Cardiac fibroblast (primary cell): Measurements from ENCODE around the gene CNTNAP3B.
"Not testable (repeated sequence)": the region's sequence is repeated elsewhere in the genome, so short reads cannot be mapped to it uniquely, and the experiment has no call there.

Experiments used
- DNase-seq, 2 donors: peaks; one replicate each; pipeline versions ENCODE4 v3.0.0 to v3.0.0-alpha.2; 2010; ENCODE audit warnings: low read depth in 2 of 2
- H3K4me3 ChIP-seq, 2 donors: replicated peaks in 1 of 2; 1 replicate in 1 of 2; 2 replicates in 1 of 2; pipeline ENCODE4 v1.5.1; 2011; ENCODE audit warnings: low read depth in 2 of 2, low read length in 2 of 2, mild to moderate bottlenecking in 2 of 2, moderate library complexity in 1 of 2
- CTCF ChIP-seq: IDR thresholded peaks from one replicate; pipeline ENCODE4 v1.5.1; 2011; ENCODE audit warnings: low read depth, mild to moderate bottlenecking, low read length, inconsistent platforms

Gene CNTNAP3B

GRCh38 chr9:42018220-42018922 is 110.9 kb downstream of the CNTNAP3B start:
- not testable (repeated sequence) for H3K4me3 ChIP-seq
- peak; percentile 7 to 55 for DNase-seq

- not testable (repeated sequence) for H3K4me3 ChIP-seq, DNase-seq
These were observed 114.9 kb downstream of the CNTNAP3B start for GRCh38 chr9:42014317-42014716.

GRCh38 chr9:41991607-41992006 is 137.6 kb downstream of the CNTNAP3B start:
- H3K4me3 ChIP-seq, DNase-seq: not testable (repeated sequence)

GRCh38 chr9:41980271-41980670 is 149.0 kb downstream of the CNTNAP3B start:
- not testable (repeated sequence) for H3K4me3 ChIP-seq, DNase-seq

GRCh38 chr9:41977965-41978600 is 151.1 kb downstream of the CNTNAP3B start:
- not testable (repeated sequence) for H3K4me3 ChIP-seq, DNase-seq

GRCh38 chr9:41974906-41975305 is 154.3 kb downstream of the CNTNAP3B start:
- not testable (repeated sequence) for DNase-seq

GRCh38 chr9:41953007-41953406 is 176.2 kb downstream of the CNTNAP3B start:
- H3K4me3 ChIP-seq, DNase-seq: not testable (repeated sequence)

More at GRCh38 chr9:41974906-41975305, 154.3 kb downstream of the CNTNAP3B start:
- not testable (repeated sequence) for H3K4me3 ChIP-seq

GRCh38 chr9:41941738-41942137 is 187.5 kb downstream of the CNTNAP3B start:
- peak; percentile 4 to 33 for DNase-seq
- peak; percentile 27 for TF ChIP-seq CTCF
- not testable (repeated sequence) for H3K4me3 ChIP-seq

GRCh38 chr9:41938143-41938542 is 191.1 kb downstream of the CNTNAP3B start:
- H3K4me3 ChIP-seq, DNase-seq: not testable (repeated sequence)

- not testable (repeated sequence) for DNase-seq, H3K4me3 ChIP-seq
These were observed 193.5 kb downstream of the CNTNAP3B start for GRCh38 chr9:41935727-41936126.

- DNase-seq, H3K4me3 ChIP-seq: not testable (repeated sequence)
These were observed 200.1 kb downstream of the CNTNAP3B start for GRCh38 chr9:41929172-41929571.

GRCh38 chr9:41917374-41917773 is 211.9 kb downstream of the CNTNAP3B start:
- not testable (repeated sequence) for H3K4me3 ChIP-seq, DNase-seq

GRCh38 chr9:41905488-41905887 is 223.7 kb downstream of the CNTNAP3B start:
- DNase-seq, H3K4me3 ChIP-seq: not testable (repeated sequence)

- H3K4me3 ChIP-seq, DNase-seq: not testable (repeated sequence)
These were observed 226.5 kb downstream of the CNTNAP3B start for GRCh38 chr9:41902762-41903161.

- not testable (repeated sequence) for DNase-seq, H3K4me3 ChIP-seq
These were observed 230.4 kb downstream of the CNTNAP3B start for GRCh38 chr9:41898720-41899343.

GRCh38 chr9:41874557-41874956 is 254.7 kb downstream of the CNTNAP3B start:
- H3K4me3 ChIP-seq, DNase-seq: not testable (repeated sequence)

- DNase-seq: not testable (repeated sequence)
These were observed 273.8 kb downstream of the CNTNAP3B start for GRCh38 chr9:41855422-41855821.

More at GRCh38 chr9:41855422-41855821, 273.8 kb downstream of the CNTNAP3B start:
- H3K4me3 ChIP-seq: not testable (repeated sequence)
